A549 (cell line): Measurements from ENCODE around the gene SPTB. TPM values are rescaled to one million over a fixed set of nuclear protein-coding genes. Genes with fewer than 3 reads are reported as not detected.
A peak's percentile ranks its signal among the peaks of the same experiment; 100 is the strongest.

Source experiments
- ATAC-seq, 2 experiments: fragments of 200-7000 bp in 1 of 2; fragments of >200 bp in 1 of 2; cut with Nextera tagmentation in 1 of 2; cut with Tn5 transposase in 1 of 2; 3 replicates each; pipeline versions ENCODE4 v1.8.0 to v1.9.1; 2018 to 2020; ENCODE audit warnings: mild to moderate bottlenecking in 1 of 2, moderate library complexity in 1 of 2
- CTCF ChIA-PET: fragments of 300-600 bp; sonication (Branson Sonifier 250); formaldehyde crosslinking; extraction: SDS; loops from one replicate; lab custom pipeline; 2021; ENCODE audit warnings: antibody characterized with exemption, inconsistent platforms; lab: Yijun Ruan, JAX
- POLR2A ChIA-PET: fragments of 350-600 bp; formaldehyde crosslinking; extraction: SDS; loops from one replicate; lab custom pipeline; 2021; ENCODE audit warnings: antibody characterized with exemption, inconsistent platforms; lab: Yijun Ruan, JAX
- DNase-seq, 2 experiments: peaks; one replicate each; pipeline versions ENCODE4 v3.0.0 to v3.0.0-alpha.2; 2011 to 2016; ENCODE audit warnings: low read depth in 1 of 2, low spot score in 1 of 2
- FAIRE-seq: peaks from 2 replicates; lab custom pipeline; 2011; peaks lifted over from hg19 to GRCh38; lab: Jason Lieb, UNC
- H3K27ac ChIP-seq, 2 experiments: fragments of >200 bp; sonication (Bioruptor Twin); formaldehyde crosslinking; 3 replicates each; pipeline ENCODE4 v1.5.1; 2016 to 2017
- H3K4me1 ChIP-seq: fragments of >200 bp; sonication (Bioruptor Twin); formaldehyde crosslinking; 3 replicates; pipeline ENCODE4 v1.6.1; 2016
- H3K4me2 ChIP-seq: fragments of >200 bp; sonication (Bioruptor Twin); formaldehyde crosslinking; 3 replicates; pipeline ENCODE4 v1.6.1; 2016
- H3K4me3 ChIP-seq: fragments of >200 bp; sonication (Bioruptor Twin); formaldehyde crosslinking; 3 replicates; pipeline ENCODE4 v1.5.1; 2016
- H3K9me3 ChIP-seq: fragments of >200 bp; sonication (Bioruptor Twin); formaldehyde crosslinking; 3 replicates; pipeline ENCODE4 v1.6.1; 2016
- ATOH8 ChIP-seq: fragments of 250-450 bp; sonication (Bioruptor Pico); IDR thresholded peaks from 2 replicates; pipeline ENCODE4 v1.5.0; 2020; ENCODE audit warnings: low read depth, mild to moderate bottlenecking, moderate library complexity
- BCL3 ChIP-seq: fragments of >200 bp; sonication (Bioruptor Twin); formaldehyde crosslinking; IDR thresholded peaks from 3 replicates; pipeline ENCODE4 v1.6.1; 2016
- CBX8 ChIP-seq: fragments of 200-600 bp; sonication (generic); IDR thresholded peaks from 2 replicates; pipeline ENCODE4 v1.6.1; 2016
- CEBPB ChIP-seq, 2 experiments: fragments of >200 bp in 1 of 2; sonication (Bioruptor Twin) in 1 of 2; formaldehyde crosslinking in 1 of 2; IDR thresholded peaks; 2 replicates each; pipeline ENCODE4 v1.6.1; 2012 to 2016
- CHD4 ChIP-seq: fragments of 200-600 bp; sonication (generic); IDR thresholded peaks from 2 replicates; pipeline ENCODE4 v1.6.1; 2016; ENCODE audit warnings: antibody characterized with exemption, mild to moderate bottlenecking, borderline replicate concordance
- CTCF ChIP-seq: fragments of >200 bp; sonication (Bioruptor Twin); formaldehyde crosslinking; IDR thresholded peaks from 3 replicates; pipeline ENCODE4 v1.5.1; 2016
- E2F6 ChIP-seq: IDR thresholded peaks from 2 replicates; pipeline ENCODE4 v1.6.1; 2012; ENCODE audit warnings: low read depth, borderline replicate concordance
- EP300 ChIP-seq, 2 experiments: fragments of >200 bp; sonication (Bioruptor Twin); formaldehyde crosslinking; IDR thresholded peaks; 2 replicates in 1 of 2; 3 replicates in 1 of 2; pipeline ENCODE4 v1.6.1; 2016 to 2017
- FOSB ChIP-seq: fragments of 250-450 bp; sonication (Bioruptor Pico); IDR thresholded peaks from 2 replicates; pipeline ENCODE4 v1.5.0; 2020; ENCODE audit warnings: mild to moderate bottlenecking, moderate library complexity
- FOXS1 ChIP-seq: fragments of 250-450 bp; sonication (Bioruptor Pico); IDR thresholded peaks from 2 replicates; pipeline ENCODE4 v1.5.0; 2020; ENCODE audit warnings: mild to moderate bottlenecking, moderate library complexity
- HES2 ChIP-seq: fragments of >200 bp; sonication (Bioruptor Twin); formaldehyde crosslinking; IDR thresholded peaks from 2 replicates; pipeline ENCODE4 v1.6.1; 2016
- HMGXB4 ChIP-seq: fragments of 250-450 bp; sonication (Bioruptor Pico); IDR thresholded peaks from 2 replicates; pipeline ENCODE4 v1.5.0; 2021; ENCODE audit warnings: mild to moderate bottlenecking, moderate library complexity, borderline replicate concordance
- HOXA7 ChIP-seq: fragments of 250-450 bp; sonication (Bioruptor Pico); IDR thresholded peaks from 2 replicates; pipeline ENCODE4 v1.5.0; 2020; ENCODE audit warnings: mild to moderate bottlenecking, moderate library complexity
- JUNB ChIP-seq: fragments of >200 bp; sonication (Bioruptor Twin); formaldehyde crosslinking; IDR thresholded peaks from 2 replicates; pipeline ENCODE4 v1.6.1; 2016
- KDM5A ChIP-seq: fragments of 200-600 bp; sonication (generic); IDR thresholded peaks from 2 replicates; pipeline ENCODE4 v1.6.1; 2016; ENCODE audit warnings: antibody characterized with exemption, mild to moderate bottlenecking
- MAFK ChIP-seq: fragments of 450-650 bp; IDR thresholded peaks from 2 replicates; pipeline ENCODE4 v1.6.1; 2014; ENCODE audit not compliant: partially characterized antibody
- MAZ ChIP-seq: fragments of 150-350 bp; IDR thresholded peaks from 2 replicates; pipeline ENCODE4 v1.6.1; 2014; ENCODE audit warnings: antibody characterized with exemption, low read depth, low read length, borderline replicate concordance
- NFE2L2 ChIP-seq: fragments of 150-350 bp; conservative IDR thresholded peaks from 2 replicates; pipeline ENCODE4 v1.6.1; 2014; ENCODE audit warnings: low read length
- POLR2A ChIP-seq: IDR thresholded peaks from 2 replicates; pipeline ENCODE4 v1.6.1; 2012; ENCODE audit warnings: mild to moderate bottlenecking, low read length
- POLR2AphosphoS2 ChIP-seq: conservative IDR thresholded peaks from 2 replicates; pipeline ENCODE4 v1.6.1; 2012; ENCODE audit warnings: low read length, improper control_type of control experiment, inconsistent platforms
- RAD21 ChIP-seq, 2 experiments: fragments of >200 bp in 1 of 2; sonication (Bioruptor Twin) in 1 of 2; formaldehyde crosslinking in 1 of 2; IDR thresholded peaks in 1 of 2; conservative IDR thresholded peaks in 1 of 2; 2 replicates in 1 of 2; 3 replicates in 1 of 2; pipeline ENCODE4 v1.6.1; 2012 to 2018; ENCODE audit warnings: inconsistent platforms in 1 of 2
- RFX5 ChIP-seq: fragments of 450-650 bp; IDR thresholded peaks from 2 replicates; pipeline ENCODE4 v1.7.1; 2014; ENCODE audit warnings: antibody characterized with exemption, mild to moderate bottlenecking, moderate library complexity
- RNF2 ChIP-seq: fragments of 200-600 bp; sonication (generic); IDR thresholded peaks from 2 replicates; pipeline ENCODE4 v1.6.1; 2016; ENCODE audit warnings: low read depth, mild to moderate bottlenecking, antibody characterized with exemption, moderate library complexity, borderline replicate concordance
- SREBF2 ChIP-seq: fragments of 450-650 bp; IDR thresholded peaks from 2 replicates; pipeline ENCODE4 v1.6.1; 2014; ENCODE audit warnings: mild to moderate bottlenecking, moderate library complexity
- ZC3H11A ChIP-seq: fragments of 450-650 bp; IDR thresholded peaks from 2 replicates; pipeline ENCODE4 v1.6.1; 2014; ENCODE audit warnings: antibody characterized with exemption, mild to moderate bottlenecking
- ZFP36 ChIP-seq: fragments of 450-650 bp; IDR thresholded peaks from 2 replicates; pipeline ENCODE4 v1.6.1; 2014; ENCODE audit warnings: borderline replicate concordance; ENCODE audit not compliant: partially characterized antibody
- ZNF302 ChIP-seq: fragments of 250-450 bp; sonication (Bioruptor Pico); IDR thresholded peaks from 2 replicates; pipeline ENCODE4 v1.9.0; 2021; ENCODE audit warnings: inconsistent platforms, mild to moderate bottlenecking, moderate library complexity
- WGBS: methylation state at CpG from one replicate; pipeline ENCODE4 v1.1.6; 2017; ENCODE audit errors: missing lambda C conversion rate; 5-methylcytosine and 5-hydroxymethylcytosine counted together
- polyA plus RNA-seq, 4 experiments: library from polyadenylated mRNA; depleted of rRNA in 3 of 4; stranded (reverse); fragments of >200 nt; fragmentation: RNase III in 1 of 4; extraction: RNeasy Plus Mini Kit Qiagen cat#74134 plus additional on column Dnase treatment in 1 of 4; gene quantifications; 2 replicates in 3 of 4; 3 replicates in 1 of 4; pipeline ENCODE4 v1.2.3, GENCODE V29; 2011 to 2017

SPTB gene
- polyA plus RNA-seq, 2 of the 4 experiments (the other 2 are of a cell fraction): 0.27 to 2.1 TPM

- ChIA-PET CTCF (interaction anchor here (0.9 to 1.4 kb wide), 2 partner anchors 35 to 189 kb away, joined by 3 read pairs; partner anchors contain the start of gene HSPA2), POLR2A (no interaction called here)
- H3K4me3 ChIP-seq: no peak overlapping the region
- H3K9me3 ChIP-seq: no peaks in the 10 kb centered on the region
- peak overlapping the region in 1 of 2 experiments; percentile 58; a peak in 3 of 6 replicates for H3K27ac ChIP-seq
- ATAC-seq (no peak), DNase-seq (no peak), FAIRE-seq (no peak)
- H3K4me2 ChIP-seq: no peak overlapping the region
- H3K4me1 ChIP-seq: peaks cover 37% of the 10 kb centered on the region
- TF ChIP-seq MAZ (no peak), CEBPB (IDR thresholded peaks at IDR 0.05) (0 out of 4 replicates have a peak, but pooled peaks of 1 of the 2 experiments have one; percentile 41)
- 77% methylated on average over 5 of the region's 5 CpGs for WGBS
Measured at GRCh38 chr14:64729386-64730060, 150.2 kb downstream of the SPTB start.

GRCh38 chr14:64728856-64729255, 150.9 kb downstream of the SPTB start:
- ChIA-PET POLR2A (no interaction called here), CTCF (no interaction called here)
- no peak for FAIRE-seq
- Histone ChIP-seq H3K4me3 (no peak overlapping the region), H3K4me2 (no peak overlapping the region), H3K9me3 (no peaks in the 10 kb centered on the region), H3K4me1 (peaks cover 39% of the 10 kb centered on the region), H3K27ac (peak overlapping the region in 1 of 2 experiments; percentile 58; a peak in 2 of 6 replicates)
- WGBS: 98% methylated on average over 10 of the region's 10 CpGs
- no peak for DNase-seq
- TF ChIP-seq BCL3 (no peak), FOXS1 (no peak), ZC3H11A (no peak), FOSB (no peak), MAFK (no peak), ATOH8 (CRISPR knock-in tag) (no peak), ZNF302 (CRISPR knock-in tag) (no peak), CHD4 (no peak), E2F6 (no peak), KDM5A (no peak), EP300 (IDR thresholded peaks at IDR 0.05) (no peak), RNF2 (no peak), HOXA7 (CRISPR knock-in tag) (no peak), POLR2A (no peak), NFE2L2 (no peak)
- ATAC-seq: no peak

GRCh38 chr14:64728106-64728505, 151.6 kb downstream of the SPTB start:
- ChIA-PET POLR2A (no interaction called here), CTCF (interaction anchor here (1.1 to 1.6 kb wide), 2 partner anchors 34 to 37 kb away, joined by 3 to 6 read pairs; no protein-coding TSS in a partner anchor)
- TF ChIP-seq CBX8 (no peak), SREBF2 (no peak), RFX5 (no peak), CTCF (no peak), RAD21 (conservative IDR thresholded peaks at IDR 0.05 in 1 of 2, IDR thresholded peaks at IDR 0.05 in 1 of 2) (no peak), HMGXB4 (no peak), FOSB (no peak), JUNB (no peak), ZFP36 (no peak), HES2 (no peak), POLR2AphosphoS2 (no peak), RNF2 (no peak)
- Histone ChIP-seq H3K4me2 (no peak overlapping the region), H3K4me3 (no peak overlapping the region), H3K27ac (peak overlapping the region in 1 of 2 experiments; percentile 84; a peak in 3 of 6 replicates), H3K4me1 (peaks cover 47% of the 10 kb centered on the region), H3K9me3 (no peaks in the 10 kb centered on the region)
- FAIRE-seq: no peak
- WGBS: 91% methylated on average over 4 of the region's 6 CpGs
- DNase-seq: no peak
- ATAC-seq: no peak
